Globus pallidus (tissue), 1 donor: ENCODE measurements around the gene CD83.

Source experiments
- DNase-seq: peaks from one replicate; pipeline ENCODE4 v3.0.0-alpha.2; 2015; ENCODE audit warnings: low spot score

Gene CD83

GRCh38 chr6:14091339-14091978, 26.1 kb upstream of the CD83 start:
- DNase-seq, result peak; percentile 12

GRCh38 chr6:14092316-14092715, 25.3 kb upstream of the CD83 start:
- no peak for DNase-seq

- peak; percentile 27 for DNase-seq
Observed at GRCh38 chr6:14092838-14093789, 24.5 kb upstream of the CD83 start.

GRCh38 chr6:14094721-14095120, 22.9 kb upstream of the CD83 start:
- DNase-seq, result no peak

- no peak for DNase-seq
Observed at GRCh38 chr6:14095437-14095836, 22.1 kb upstream of the CD83 start.

GRCh38 chr6:14100138-14100537, 17.4 kb upstream of the CD83 start:
- no peak for DNase-seq

- no peak for DNase-seq
Observed at GRCh38 chr6:14100966-14101365, 16.6 kb upstream of the CD83 start.

GRCh38 chr6:14102383-14102782, 15.2 kb upstream of the CD83 start:
- no peak for DNase-seq

- DNase-seq, result no peak
Observed at GRCh38 chr6:14105547-14105946, 12.0 kb upstream of the CD83 start.

GRCh38 chr6:14107000-14107399, 10.6 kb upstream of the CD83 start:
- DNase-seq, result no peak

- no peak for DNase-seq
Observed at GRCh38 chr6:14107711-14108494, 9.7 kb upstream of the CD83 start.

- peak; percentile 69 for DNase-seq
Observed at GRCh38 chr6:14108571-14109410, 8.8 kb upstream of the CD83 start.

GRCh38 chr6:14109411-14109826, 8.2 kb upstream of the CD83 start:
- no peak for DNase-seq

GRCh38 chr6:14110001-14110818, 7.4 kb upstream of the CD83 start:
- DNase-seq, result no peak

- no peak for DNase-seq
Observed at GRCh38 chr6:14113976-14114375, 3.6 kb upstream of the CD83 start.

GRCh38 chr6:14118091-14118439, 493 bp downstream of the CD83 start:
- DNase-seq, result no peak

- no peak for DNase-seq
Observed at GRCh38 chr6:14118446-14118845, 874 bp downstream of the CD83 start.

- no peak for DNase-seq
Observed at GRCh38 chr6:14119784-14120183, 2.2 kb downstream of the CD83 start.

GRCh38 chr6:14120546-14120945, 3.0 kb downstream of the CD83 start:
- DNase-seq, result no peak

- DNase-seq, result peak; percentile 48
Observed at GRCh38 chr6:14121936-14122344, 4.4 kb downstream of the CD83 start.
